Mononuclear cell (primary cell): ENCODE measurements around the gene KLHDC10. TPM values are rescaled to one million over a fixed set of nuclear protein-coding genes. Genes with fewer than 3 reads are reported as not detected.
"Not testable (repeated sequence)": the region's sequence is repeated elsewhere in the genome, so short reads cannot be mapped to it uniquely, and the experiment has no call there.

Experiments used
- H3K27me3 ChIP-seq: 2 replicates; pipeline ENCODE4 v1.6.0; 2011; ENCODE audit warnings: low read length, control low read depth; ENCODE audit not compliant: insufficient read depth
- H3K4me1 ChIP-seq: 2 replicates; pipeline ENCODE4 v1.5.1; 2011; ENCODE audit warnings: mild to moderate bottlenecking, low read length, control low read depth; ENCODE audit not compliant: insufficient read depth
- H3K4me3 ChIP-seq: 2 replicates; pipeline ENCODE4 v1.5.1; 2011; ENCODE audit warnings: mild to moderate bottlenecking, low read length, moderate library complexity
- H3K9me3 ChIP-seq: 2 replicates; pipeline ENCODE4 v1.5.1; 2011; ENCODE audit warnings: low read depth, mild to moderate bottlenecking, control low read depth, low read length
- total RNA-seq: library from RNA; depleted of rRNA; stranded (reverse); fragments of >200 nt; gene quantifications from one replicate; pipeline ENCODE4 v1.2.3, GENCODE V29; 2012

KLHDC10 gene
- total RNA-seq, 1 donor, result 12.4 TPM

DNA sequence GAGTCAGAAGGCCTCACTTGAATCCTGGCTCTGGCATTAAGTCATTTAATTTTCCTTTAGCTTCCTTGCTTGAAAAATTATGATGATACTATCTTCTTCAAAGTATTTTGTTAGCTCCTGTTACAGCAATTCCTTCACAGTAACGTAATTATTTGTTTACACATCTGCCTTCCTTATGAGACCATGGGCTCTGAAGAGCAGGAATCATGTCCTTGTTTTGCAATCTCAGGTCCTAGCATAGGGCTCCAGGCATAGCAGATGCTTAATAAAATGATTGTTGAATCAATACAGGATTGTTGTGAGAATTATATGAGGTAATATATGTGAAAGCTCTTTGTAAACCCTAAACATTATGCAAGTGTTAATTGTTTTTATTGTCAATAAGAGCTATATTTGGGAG lies 25.5 kb downstream of the KLHDC10 start:
- Histone ChIP-seq H3K4me1 (peaks cover 10% of the 10 kb centered on the region), H3K9me3 (no peaks in the 10 kb centered on the region), H3K4me3 (no peak overlapping the region), H3K27me3 (no peaks in the 10 kb centered on the region)

DNA sequence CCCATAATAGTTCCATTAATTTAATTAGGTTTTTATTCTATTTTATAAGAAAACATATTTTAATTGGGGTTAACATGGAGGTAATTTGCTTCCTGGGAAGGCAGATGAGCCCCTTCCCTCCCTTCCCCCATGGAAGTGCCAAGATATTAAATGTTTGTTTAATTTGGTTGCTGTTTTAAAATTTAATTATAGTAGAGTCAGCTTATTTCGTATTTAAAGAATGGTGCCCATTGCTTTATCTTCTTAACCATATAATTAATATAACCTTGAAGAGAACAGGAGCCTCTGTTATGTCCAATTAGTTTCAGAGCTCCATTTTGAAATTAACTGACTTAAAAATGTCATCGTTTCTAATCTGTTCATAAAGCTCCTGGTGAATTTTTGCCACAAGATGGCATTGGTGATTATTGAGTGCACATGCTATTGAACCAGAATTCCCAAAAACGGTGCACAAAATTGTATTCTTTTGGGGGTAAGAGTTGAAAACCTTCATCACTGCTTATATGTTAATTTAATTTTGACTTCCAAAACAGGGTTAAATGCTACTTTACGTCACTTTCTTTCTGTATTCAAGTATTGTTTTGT lies 26.0 kb downstream of the KLHDC10 start:
- no peaks in the 10 kb centered on the region for H3K27me3 ChIP-seq
- H3K4me1 ChIP-seq, result peaks cover 10% of the 10 kb centered on the region
- no peaks in the 10 kb centered on the region for H3K9me3 ChIP-seq
- H3K4me3 ChIP-seq, result no peak overlapping the region

- Histone ChIP-seq H3K4me1 (peaks cover 4% of the 10 kb centered on the region), H3K9me3 (no peaks in the 10 kb centered on the region), H3K4me3 (no peak overlapping the region), H3K27me3 (no peaks in the 10 kb centered on the region)
Observed at GRCh38 chr7:130099331-130099730, 29.0 kb downstream of the KLHDC10 start.

DNA sequence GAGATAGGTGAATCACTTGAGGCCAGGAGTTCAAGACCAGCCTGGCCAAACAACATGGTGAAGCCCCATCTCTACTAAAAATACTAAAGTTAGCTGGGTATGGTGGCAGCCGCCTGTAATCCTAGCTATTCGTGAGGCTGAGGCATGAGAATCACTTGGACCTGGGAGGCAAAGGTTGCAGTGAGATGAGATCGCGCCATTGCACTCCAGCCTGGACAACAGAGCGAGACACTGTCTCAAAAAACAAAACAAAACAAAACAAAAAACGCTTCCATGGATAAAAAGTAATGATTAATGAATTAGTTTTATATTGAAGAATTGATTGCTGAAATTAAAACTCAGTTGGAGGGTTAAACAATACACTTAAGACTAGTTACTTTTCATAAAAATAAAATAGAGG lies 32.3 kb downstream of the KLHDC10 start:
- H3K4me1 ChIP-seq, result peaks cover 4% of the 10 kb centered on the region

GRCh38 chr7:130107949-130108674 lies 37.8 kb downstream of the KLHDC10 start:
- Histone ChIP-seq H3K27me3 (no peaks in the 10 kb centered on the region), H3K9me3 (no peaks in the 10 kb centered on the region), H3K4me3 (no peak overlapping the region), H3K4me1 (peaks cover 1% of the 10 kb centered on the region)

More for the DNA sequence above, 32.3 kb downstream of the KLHDC10 start:
- Histone ChIP-seq H3K27me3 (no peaks in the 10 kb centered on the region), H3K9me3 (no peaks in the 10 kb centered on the region), H3K4me3 (no peak overlapping the region)

- H3K27me3 ChIP-seq, result no peaks in the 10 kb centered on the region
Observed at GRCh38 chr7:130108809-130109208, 38.5 kb downstream of the KLHDC10 start.

DNA sequence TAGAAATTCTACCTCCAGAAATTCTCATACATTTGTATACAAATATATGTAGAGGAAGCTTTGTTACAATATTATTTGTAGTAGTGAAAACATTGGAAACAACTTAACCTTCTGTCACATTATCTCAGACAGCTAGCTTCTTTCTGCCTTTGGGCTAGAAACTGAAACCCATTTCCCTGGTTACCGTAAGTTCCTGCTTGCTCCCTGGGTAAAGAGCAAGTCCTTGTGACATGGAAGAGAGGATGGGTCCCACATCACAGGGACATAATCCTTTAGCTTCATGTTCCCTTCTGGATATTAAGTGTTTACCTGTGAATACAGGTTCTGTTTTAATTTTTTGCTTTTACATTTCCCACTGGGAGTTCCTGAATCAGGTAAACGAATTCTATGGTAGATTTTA lies 41.8 kb downstream of the KLHDC10 start:
- Histone ChIP-seq H3K4me1 (peaks cover 8% of the 10 kb centered on the region), H3K27me3 (no peaks in the 10 kb centered on the region), H3K9me3 (no peaks in the 10 kb centered on the region), H3K4me3 (no peak overlapping the region)

More at GRCh38 chr7:130108809-130109208, 38.5 kb downstream of the KLHDC10 start:
- no peaks in the 10 kb centered on the region for H3K9me3 ChIP-seq
- H3K4me1 ChIP-seq, result peaks cover 8% of the 10 kb centered on the region
- H3K4me3 ChIP-seq, result no peak overlapping the region

GRCh38 chr7:130112662-130113425 lies 42.5 kb downstream of the KLHDC10 start:
- Histone ChIP-seq H3K4me3 (no peak overlapping the region), H3K4me1 (peaks cover 8% of the 10 kb centered on the region)

DNA sequence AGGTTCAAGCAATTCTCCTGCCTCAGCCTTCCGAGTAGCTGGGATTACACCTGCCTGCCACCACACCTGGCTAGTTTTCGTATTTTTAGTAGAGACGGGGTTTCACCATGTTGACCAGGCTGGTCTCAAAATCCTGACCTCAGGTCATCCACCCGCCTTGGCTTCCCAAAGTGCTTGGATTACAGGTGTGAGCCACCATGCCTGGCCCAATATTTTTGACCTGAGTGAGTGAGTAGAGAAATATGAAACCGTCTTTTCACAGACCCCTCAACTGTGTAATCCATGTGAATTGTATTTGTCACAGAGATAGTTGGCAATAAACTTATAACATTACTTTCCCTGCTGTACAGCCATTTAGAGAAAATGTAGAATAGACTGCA lies 43.1 kb downstream of the KLHDC10 start:
- not testable (repeated sequence) for H3K4me3 ChIP-seq, H3K9me3 ChIP-seq, H3K27me3 ChIP-seq, H3K4me1 ChIP-seq

More at GRCh38 chr7:130112662-130113425, 42.5 kb downstream of the KLHDC10 start:
- no peaks in the 10 kb centered on the region for H3K9me3 ChIP-seq
- H3K27me3 ChIP-seq, result no peaks in the 10 kb centered on the region

DNA sequence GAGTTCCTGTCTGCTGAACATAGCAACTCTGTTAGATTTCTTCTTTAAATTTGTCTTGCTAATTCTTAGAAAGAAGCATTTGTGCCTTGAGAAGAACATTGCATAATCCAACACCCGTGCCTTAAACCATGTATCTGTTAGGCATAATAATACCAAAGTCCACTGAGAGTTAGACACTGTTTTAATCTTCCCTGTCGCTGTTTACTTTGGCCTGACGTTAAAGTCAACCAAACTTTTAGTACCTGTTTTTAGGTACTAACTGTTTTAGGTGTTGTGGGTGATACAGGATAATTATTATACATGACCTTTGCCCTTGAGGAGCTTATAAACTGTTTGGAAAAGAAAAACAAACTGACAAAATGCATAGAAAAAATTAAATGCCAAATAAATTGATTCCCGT lies 43.6 kb downstream of the KLHDC10 start:
- H3K4me1 ChIP-seq, result peaks cover 8% of the 10 kb centered on the region
- no peaks in the 10 kb centered on the region for H3K27me3 ChIP-seq
- H3K9me3 ChIP-seq, result no peaks in the 10 kb centered on the region
- no peak overlapping the region for H3K4me3 ChIP-seq

- Histone ChIP-seq H3K9me3 (no peaks in the 10 kb centered on the region), H3K4me3 (no peak overlapping the region), H3K4me1 (peaks cover 8% of the 10 kb centered on the region), H3K27me3 (no peaks in the 10 kb centered on the region)
Observed at GRCh38 chr7:130114374-130114773, 44.0 kb downstream of the KLHDC10 start.

DNA sequence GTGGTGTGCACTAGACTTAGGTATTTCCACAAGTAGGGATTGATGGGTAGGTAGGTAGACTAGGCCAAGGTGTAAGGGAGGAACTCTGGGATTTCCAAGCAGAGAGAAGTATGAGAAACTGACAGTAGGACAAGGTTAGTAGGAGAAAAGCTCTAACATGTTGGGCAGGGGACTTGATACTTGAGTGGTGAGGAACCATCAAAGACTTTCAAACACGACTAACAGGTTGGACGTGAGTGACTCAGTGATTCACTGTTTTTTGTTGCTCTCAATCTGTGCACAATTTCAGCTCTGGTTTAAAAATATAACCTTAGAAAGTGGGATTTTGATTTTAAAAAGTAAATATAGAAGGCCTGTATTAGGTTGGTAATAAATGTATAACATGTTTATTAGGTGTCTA lies 44.4 kb downstream of the KLHDC10 start:
- peaks cover 8% of the 10 kb centered on the region for H3K4me1 ChIP-seq
- H3K9me3 ChIP-seq, result no peaks in the 10 kb centered on the region
- no peak overlapping the region for H3K4me3 ChIP-seq
- H3K27me3 ChIP-seq, result no peaks in the 10 kb centered on the region

DNA sequence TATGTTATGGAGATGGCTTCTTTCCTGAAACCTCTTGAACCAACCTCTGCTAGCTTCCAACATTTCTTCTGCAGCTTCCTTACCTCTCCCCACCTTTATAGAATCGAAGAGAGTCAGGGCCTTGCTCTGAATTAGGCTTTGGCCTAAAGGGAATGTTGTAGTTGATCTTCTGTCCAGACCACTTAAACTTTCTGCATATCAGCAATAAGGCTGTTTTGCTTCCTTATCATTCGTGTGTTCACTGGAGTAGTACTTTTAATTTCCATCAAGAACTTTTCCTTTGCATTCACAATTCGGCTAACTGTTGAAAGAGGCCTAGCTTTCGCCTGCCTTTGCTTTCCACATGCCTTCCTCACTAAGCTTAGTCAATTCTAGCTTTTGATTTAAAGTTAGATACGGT lies 48.0 kb downstream of the KLHDC10 start:
- H3K4me1 ChIP-seq, result peaks cover 5% of the 10 kb centered on the region
- H3K9me3 ChIP-seq, result no peaks in the 10 kb centered on the region
- no peak overlapping the region for H3K4me3 ChIP-seq
- H3K27me3 ChIP-seq, result no peaks in the 10 kb centered on the region

DNA sequence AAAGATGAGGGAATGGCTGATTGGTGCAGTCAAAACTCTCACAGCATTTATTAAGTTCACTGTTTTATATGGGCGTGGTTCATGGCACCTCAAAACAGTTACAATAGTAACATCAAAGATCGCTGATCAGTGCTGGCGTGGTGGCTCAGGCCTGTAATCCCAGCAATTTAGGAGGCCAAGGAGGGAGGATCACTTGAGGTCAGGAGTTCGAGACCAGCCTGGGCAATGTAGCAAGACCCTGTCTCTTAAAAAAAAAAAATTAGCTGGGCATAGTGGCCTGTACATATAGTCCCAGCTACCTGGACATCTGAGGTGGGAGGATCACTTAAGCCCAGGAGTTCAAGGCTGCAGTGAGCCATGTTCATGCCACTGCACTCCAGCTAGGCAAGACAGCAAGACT lies 48.5 kb downstream of the KLHDC10 start:
- Histone ChIP-seq H3K9me3 (no peaks in the 10 kb centered on the region), H3K4me3 (no peak overlapping the region), H3K27me3 (no peaks in the 10 kb centered on the region), H3K4me1 (no peaks in the 10 kb centered on the region)

- no peak overlapping the region for H3K4me3 ChIP-seq
Observed at GRCh38 chr7:130123501-130123900, 53.2 kb downstream of the KLHDC10 start.

More at GRCh38 chr7:130123501-130123900, 53.2 kb downstream of the KLHDC10 start:
- Histone ChIP-seq H3K9me3 (no peaks in the 10 kb centered on the region), H3K27me3 (no peaks in the 10 kb centered on the region), H3K4me1 (no peaks in the 10 kb centered on the region)
